Keratinocyte (primary cell): ENCODE results near the gene CCR8. TPM values are rescaled to one million over a fixed set of nuclear protein-coding genes. Genes with fewer than 3 reads are reported as not detected.

Experiments used
- DNase-seq: peaks from one replicate; pipeline ENCODE4 v3.0.0-alpha.2; 2011; ENCODE audit warnings: low read depth, missing footprints, low spot score
- FAIRE-seq: peaks from 2 replicates; lab custom pipeline; 2011; peaks lifted over from hg19 to GRCh38; lab: Jason Lieb, UNC
- H2AFZ ChIP-seq: 2 replicates; pipeline ENCODE4 v1.6.0; 2012; ENCODE audit warnings: low read length, control low read depth, inconsistent platforms; ENCODE audit not compliant: control insufficient read depth
- H3K27ac ChIP-seq: 2 replicates; pipeline ENCODE4 v1.5.1; 2011; ENCODE audit warnings: low read length; ENCODE audit not compliant: control insufficient read depth, insufficient read depth
- H3K27me3 ChIP-seq: 3 replicates; pipeline ENCODE4 v1.6.0; 2011; ENCODE audit warnings: low read length; ENCODE audit not compliant: control insufficient read depth, insufficient read depth; ENCODE audit errors: extremely low read depth
- H3K36me3 ChIP-seq, 2 experiments: 2 replicates in 1 of 2; 3 replicates in 1 of 2; pipeline ENCODE4 v1.5.1; 2011; ENCODE audit warnings: low read length in 2 of 2, mild to moderate bottlenecking in 1 of 2; ENCODE audit not compliant: control insufficient read depth in 2 of 2, insufficient read depth in 2 of 2; ENCODE audit errors: extremely low read depth in 1 of 2
- H3K4me1 ChIP-seq: 3 replicates; pipeline ENCODE4 v1.5.1; 2011; ENCODE audit warnings: low read length; ENCODE audit not compliant: control insufficient read depth, insufficient read depth; ENCODE audit errors: extremely low read depth
- H3K4me2 ChIP-seq: 3 replicates; pipeline ENCODE4 v1.6.0; 2011; ENCODE audit warnings: low read depth, low read length; ENCODE audit not compliant: control insufficient read depth, insufficient read depth; ENCODE audit errors: extremely low read depth
- H3K4me3 ChIP-seq, 3 experiments: fragments of 200-600 bp in 1 of 3; sonication (generic) in 1 of 3; 2 replicates in 2 of 3; 3 replicates in 1 of 3; pipeline ENCODE4 v1.5.1; 2011 to 2016; ENCODE audit warnings: low read length in 3 of 3, mild to moderate bottlenecking in 3 of 3, control low read depth in 2 of 3, inconsistent platforms in 1 of 3, low read depth in 1 of 3, mixed read lengths in 1 of 3, mixed run types in 1 of 3, moderate library complexity in 1 of 3; ENCODE audit not compliant: control insufficient read depth in 2 of 3, insufficient read depth in 2 of 3; ENCODE audit errors: extremely low read depth in 1 of 3
- H3K79me2 ChIP-seq: 2 replicates; pipeline ENCODE4 v1.6.0; 2012; ENCODE audit warnings: low read length; ENCODE audit not compliant: control insufficient read depth, insufficient read depth
- H3K9ac ChIP-seq: 3 replicates; pipeline ENCODE4 v1.6.0; 2011; ENCODE audit warnings: low read length; ENCODE audit not compliant: control insufficient read depth, insufficient read depth; ENCODE audit errors: extremely low read depth
- H3K9me1 ChIP-seq: 3 replicates; pipeline ENCODE4 v1.6.0; 2011; ENCODE audit warnings: low read length; ENCODE audit not compliant: control insufficient read depth, insufficient read depth; ENCODE audit errors: extremely low read depth
- H3K9me3 ChIP-seq: 2 replicates; pipeline ENCODE4 v1.5.1; 2012; ENCODE audit warnings: low read depth, low read length; ENCODE audit not compliant: control insufficient read depth
- H4K20me1 ChIP-seq: 3 replicates; pipeline ENCODE4 v1.6.0; 2011; ENCODE audit warnings: low read length; ENCODE audit not compliant: control insufficient read depth, insufficient read depth; ENCODE audit errors: extremely low read depth
- EZH2 ChIP-seq: IDR thresholded peaks from one replicate; pipeline ENCODE4 v1.6.1; 2012; ENCODE audit warnings: inconsistent platforms, mild to moderate bottlenecking, low read length, moderate library complexity
- dilution Hi-C: fragments of 300-500 bp; cut with MboI; formaldehyde crosslinking; loops from one replicate; pipeline ENCODE4 v1.7.0; 2020; ENCODE audit warnings: low sequenced_read_pairs; ENCODE audit not compliant: extremely low pct_ligation_motif_present
- polyA plus RNA-seq, 5 experiments: library from polyadenylated mRNA; depleted of rRNA in 3 of 5; stranded (reverse) in 3 of 5; stranded (forward) in 1 of 5; unstranded in 1 of 5; fragments of >200 nt; gene quantifications; 1 replicate in 1 of 5; 2 replicates in 3 of 5; 3 replicates in 1 of 5; pipeline versions ENCODE4 v1.2.1 to v1.2.3, GENCODE V29; 2011 to 2012; ENCODE audit warnings: missing spikeins in 2 of 5, low read depth in 1 of 5, low replicate concordance in 1 of 5
- TF ChIP-seq, protein P1 (sequence below), 3 experiments: IDR thresholded peaks in 1 of 3; conservative IDR thresholded peaks in 1 of 3; optimal IDR thresholded peaks in 1 of 3; 2 replicates in 2 of 3; 3 replicates in 1 of 3; pipeline versions ENCODE3 to v1.5.1; 2011; ENCODE audit warnings: low read length in 3 of 3, mild to moderate bottlenecking in 3 of 3, moderate library complexity in 2 of 3, control low read depth in 1 of 3, inconsistent platforms in 1 of 3; ENCODE audit not compliant: insufficient read depth in 2 of 3; ENCODE audit errors: extremely low read depth in 1 of 3

CCR8 gene
- polyA plus RNA-seq, 1 donor (not counting 4 experiments of a cell fraction or from before 2014, with no cell fraction given), result not detected

DNA sequence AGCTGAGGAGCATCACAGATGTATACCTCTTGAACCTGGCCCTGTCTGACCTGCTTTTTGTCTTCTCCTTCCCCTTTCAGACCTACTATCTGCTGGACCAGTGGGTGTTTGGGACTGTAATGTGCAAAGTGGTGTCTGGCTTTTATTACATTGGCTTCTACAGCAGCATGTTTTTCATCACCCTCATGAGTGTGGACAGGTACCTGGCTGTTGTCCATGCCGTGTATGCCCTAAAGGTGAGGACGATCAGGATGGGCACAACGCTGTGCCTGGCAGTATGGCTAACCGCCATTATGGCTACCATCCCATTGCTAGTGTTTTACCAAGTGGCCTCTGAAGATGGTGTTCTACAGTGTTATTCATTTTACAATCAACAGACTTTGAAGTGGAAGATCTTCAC, 3.0 kb downstream of the CCR8 start:
- H3K27me3 ChIP-seq, result no peaks in the 10 kb centered on the region
- no peaks in the 10 kb centered on the region for H3K79me2 ChIP-seq
- H3K27ac ChIP-seq, result no peak overlapping the region
- H4K20me1 ChIP-seq, result no peaks in the 10 kb centered on the region
- H3K4me3 ChIP-seq, result no peak overlapping the region
- H3K36me3 ChIP-seq, result no peaks in the 10 kb centered on the region
- FAIRE-seq (no peak), DNase-seq (no peak)
- no peaks in the 10 kb centered on the region for H3K9me3 ChIP-seq
- no peak overlapping the region for H2AFZ ChIP-seq
- H3K4me1 ChIP-seq, result no peaks in the 10 kb centered on the region
- H3K9ac ChIP-seq, result no peak overlapping the region
- dilution Hi-C loops, result no loop called here
- H3K9me1 ChIP-seq, result no peaks in the 10 kb centered on the region
- TF ChIP-seq, protein P1, sequence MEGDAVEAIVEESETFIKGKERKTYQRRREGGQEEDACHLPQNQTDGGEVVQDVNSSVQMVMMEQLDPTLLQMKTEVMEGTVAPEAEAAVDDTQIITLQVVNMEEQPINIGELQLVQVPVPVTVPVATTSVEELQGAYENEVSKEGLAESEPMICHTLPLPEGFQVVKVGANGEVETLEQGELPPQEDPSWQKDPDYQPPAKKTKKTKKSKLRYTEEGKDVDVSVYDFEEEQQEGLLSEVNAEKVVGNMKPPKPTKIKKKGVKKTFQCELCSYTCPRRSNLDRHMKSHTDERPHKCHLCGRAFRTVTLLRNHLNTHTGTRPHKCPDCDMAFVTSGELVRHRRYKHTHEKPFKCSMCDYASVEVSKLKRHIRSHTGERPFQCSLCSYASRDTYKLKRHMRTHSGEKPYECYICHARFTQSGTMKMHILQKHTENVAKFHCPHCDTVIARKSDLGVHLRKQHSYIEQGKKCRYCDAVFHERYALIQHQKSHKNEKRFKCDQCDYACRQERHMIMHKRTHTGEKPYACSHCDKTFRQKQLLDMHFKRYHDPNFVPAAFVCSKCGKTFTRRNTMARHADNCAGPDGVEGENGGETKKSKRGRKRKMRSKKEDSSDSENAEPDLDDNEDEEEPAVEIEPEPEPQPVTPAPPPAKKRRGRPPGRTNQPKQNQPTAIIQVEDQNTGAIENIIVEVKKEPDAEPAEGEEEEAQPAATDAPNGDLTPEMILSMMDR (optimal IDR thresholded peaks at IDR 0.05 in 1 of 3, IDR thresholded peaks at IDR 0.05 in 1 of 3, conservative IDR thresholded peaks at IDR 0.05 in 1 of 3; ENCODE audit: extremely low read depth in 1 of 3, insufficient read depth in 2 of 3, low read length in 3 of 3), result no peak
- no peak for TF ChIP-seq EZH2
- no peak overlapping the region for H3K4me2 ChIP-seq

DNA sequence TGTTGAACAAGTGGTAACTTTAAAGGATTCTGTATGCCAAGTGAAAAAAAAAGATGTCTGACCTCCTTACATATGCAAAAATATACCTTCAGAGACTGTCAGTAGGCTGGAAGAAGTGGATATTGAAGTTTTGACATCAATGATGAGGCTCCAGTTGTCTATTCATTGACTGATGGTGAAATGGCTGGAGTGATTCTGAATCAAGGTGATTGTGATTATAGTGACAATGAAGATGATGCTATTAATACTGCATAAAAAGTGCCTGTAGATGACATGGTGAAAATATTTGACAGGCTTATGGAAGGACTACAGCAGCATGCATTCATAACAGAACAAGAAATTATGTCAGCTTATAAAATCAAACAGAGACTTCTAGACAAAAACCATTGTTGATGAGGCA, 4.1 kb downstream of the CCR8 start:
- no peak overlapping the region for H3K4me2 ChIP-seq
- no peaks in the 10 kb centered on the region for H3K36me3 ChIP-seq
- no peaks in the 10 kb centered on the region for H4K20me1 ChIP-seq
- no peak overlapping the region for H3K27ac ChIP-seq
- dilution Hi-C loops, result no loop called here
- H3K9ac ChIP-seq, result no peak overlapping the region
- no peaks in the 10 kb centered on the region for H3K27me3 ChIP-seq
- no peak overlapping the region for H2AFZ ChIP-seq
- TF ChIP-seq, protein P1 (optimal IDR thresholded peaks at IDR 0.05 in 1 of 3, IDR thresholded peaks at IDR 0.05 in 1 of 3, conservative IDR thresholded peaks at IDR 0.05 in 1 of 3; ENCODE audit: extremely low read depth in 1 of 3, insufficient read depth in 2 of 3, low read length in 3 of 3), result no peak
- no peak for TF ChIP-seq EZH2
- H3K9me3 ChIP-seq, result no peaks in the 10 kb centered on the region
- DNase-seq (no peak), FAIRE-seq (no peak)
- no peaks in the 10 kb centered on the region for H3K79me2 ChIP-seq
- no peaks in the 10 kb centered on the region for H3K9me1 ChIP-seq
- H3K4me3 ChIP-seq, result no peak overlapping the region
- H3K4me1 ChIP-seq, result no peaks in the 10 kb centered on the region
